GM18526 (cell line): ENCODE measurements around the gene SNX10.

Experiments used
- POLR2A ChIP-seq: IDR thresholded peaks from 3 replicates; pipeline ENCODE4 v1.6.1; 2011; ENCODE audit not compliant: insufficient read length; ENCODE audit errors: extremely low read depth

SNX10 gene

GRCh38 chr7:26397796-26398426 lies 106.2 kb downstream of the SNX10 start:
- TF ChIP-seq POLR2A = no peak

GRCh38 chr7:26398427-26398755 lies 106.7 kb downstream of the SNX10 start:
- no peak for TF ChIP-seq POLR2A

- TF ChIP-seq POLR2A = no peak
Measured at GRCh38 chr7:26398756-26399509, 107.3 kb downstream of the SNX10 start.

GRCh38 chr7:26399736-26400135 lies 108.1 kb downstream of the SNX10 start:
- no peak for TF ChIP-seq POLR2A

- no peak for TF ChIP-seq POLR2A
Measured at GRCh38 chr7:26403640-26404039, 112.0 kb downstream of the SNX10 start.

GRCh38 chr7:26404189-26404996 lies 112.7 kb downstream of the SNX10 start:
- TF ChIP-seq POLR2A = no peak

- TF ChIP-seq POLR2A = no peak
Measured at GRCh38 chr7:26406433-26406832, 114.8 kb downstream of the SNX10 start.

GRCh38 chr7:26409661-26410547 lies 118.2 kb downstream of the SNX10 start:
- no peak for TF ChIP-seq POLR2A

GRCh38 chr7:26413007-26413691 lies 121.5 kb downstream of the SNX10 start:
- TF ChIP-seq POLR2A = no peak

GRCh38 chr7:26416004-26416403 lies 124.3 kb downstream of the SNX10 start:
- TF ChIP-seq POLR2A = no peak

- no peak for TF ChIP-seq POLR2A
Measured at GRCh38 chr7:26417911-26418413, 126.3 kb downstream of the SNX10 start.

GRCh38 chr7:26419198-26419597 lies 127.5 kb downstream of the SNX10 start:
- no peak for TF ChIP-seq POLR2A

- no peak for TF ChIP-seq POLR2A
Measured at GRCh38 chr7:26420422-26421019, 128.9 kb downstream of the SNX10 start.

GRCh38 chr7:26422761-26423160 lies 131.1 kb downstream of the SNX10 start:
- TF ChIP-seq POLR2A = no peak
